H9 (cell line): Measurements from ENCODE around the gene OR8B12. TPM values are rescaled to one million over a fixed set of nuclear protein-coding genes. Genes with fewer than 3 reads are reported as not detected.

Source experiments
- DNase-seq: peaks from one replicate; pipeline ENCODE4 v3.0.0-alpha.2; 2017
- H2AFZ ChIP-seq: one replicate; pipeline ENCODE4 v1.6.1; 2013; ENCODE audit warnings: mild to moderate bottlenecking, low read length, control low read depth, moderate library complexity
- H2AK5ac ChIP-seq: 2 replicates; pipeline ENCODE4 v1.6.1; 2013; ENCODE audit warnings: low read length, control low read depth, mixed read lengths; ENCODE audit not compliant: insufficient read length
- H2BK120ac ChIP-seq: one replicate; pipeline ENCODE4 v1.6.1; 2013; ENCODE audit warnings: low read depth, mild to moderate bottlenecking, low read length, control low read depth, inconsistent platforms; ENCODE audit not compliant: poor library complexity, severe bottlenecking
- H2BK12ac ChIP-seq: 2 replicates; pipeline ENCODE4 v1.6.1; 2013; ENCODE audit warnings: low read length, control low read depth, mixed read lengths, low read depth; ENCODE audit not compliant: insufficient read length
- H2BK15ac ChIP-seq: 2 replicates; pipeline ENCODE4 v1.6.1; 2013; ENCODE audit warnings: low read depth, low read length, control low read depth
- H2BK20ac ChIP-seq: one replicate; pipeline ENCODE4 v1.6.1; 2013; ENCODE audit warnings: low read depth, mild to moderate bottlenecking, low read length, control low read depth, inconsistent platforms; ENCODE audit not compliant: poor library complexity, severe bottlenecking
- H2BK5ac ChIP-seq: 2 replicates; pipeline ENCODE4 v1.6.1; 2013; ENCODE audit warnings: low read length, control low read depth, mixed read lengths; ENCODE audit not compliant: insufficient read length
- H3K14ac ChIP-seq: 2 replicates; pipeline ENCODE4 v1.6.1; 2013; ENCODE audit warnings: low read length, control low read depth; ENCODE audit not compliant: insufficient read depth
- H3K18ac ChIP-seq: 2 replicates; pipeline ENCODE4 v1.6.1; 2013; ENCODE audit warnings: low read depth, mild to moderate bottlenecking, mixed read lengths, low read length, control low read depth; ENCODE audit not compliant: insufficient read length
- H3K23ac ChIP-seq: 2 replicates; pipeline ENCODE4 v1.6.1; 2013; ENCODE audit warnings: low read length, control low read depth, mixed read lengths, low read depth; ENCODE audit not compliant: insufficient read length
- H3K23me2 ChIP-seq: 2 replicates; pipeline ENCODE4 v1.6.1; 2013; ENCODE audit warnings: low read depth, mild to moderate bottlenecking, mixed read lengths, low read length, control low read depth; ENCODE audit not compliant: insufficient read length, poor library complexity, severe bottlenecking
- H3K27ac ChIP-seq: 2 replicates; pipeline ENCODE4 v1.5.1; 2013; ENCODE audit warnings: low read length, control low read depth, mixed read lengths, low read depth; ENCODE audit not compliant: insufficient read length
- H3K27me3 ChIP-seq: 2 replicates; pipeline ENCODE4 v1.6.1; 2013; ENCODE audit warnings: low read length, control low read depth, inconsistent platforms; ENCODE audit not compliant: insufficient read depth
- H3K4ac ChIP-seq: 2 replicates; pipeline ENCODE4 v1.6.1; 2013; ENCODE audit warnings: low read depth, mild to moderate bottlenecking, control low read depth, inconsistent platforms, low read length, moderate library complexity
- H3K4me1 ChIP-seq: 2 replicates; pipeline ENCODE4 v1.6.1; 2013; ENCODE audit warnings: low read length, control low read depth, inconsistent platforms; ENCODE audit not compliant: insufficient read depth
- H3K4me2 ChIP-seq: 2 replicates; pipeline ENCODE4 v1.6.1; 2013; ENCODE audit warnings: low read length, control low read depth, mixed read lengths; ENCODE audit not compliant: insufficient read length, insufficient read depth
- H3K56ac ChIP-seq: 2 replicates; pipeline ENCODE4 v1.6.1; 2013; ENCODE audit warnings: low read depth, mild to moderate bottlenecking, mixed read lengths, low read length, control low read depth; ENCODE audit not compliant: insufficient read length
- H3K79me1 ChIP-seq: 2 replicates; pipeline ENCODE4 v1.6.1; 2013; ENCODE audit warnings: low read depth, mild to moderate bottlenecking, moderate library complexity, low read length, control low read depth, inconsistent platforms; ENCODE audit not compliant: insufficient read depth, poor library complexity, severe bottlenecking
- H3K79me2 ChIP-seq: 2 replicates; pipeline ENCODE4 v1.6.1; 2013; ENCODE audit warnings: low read length, control low read depth, inconsistent platforms; ENCODE audit not compliant: insufficient read depth
- H3K9ac ChIP-seq: 2 replicates; pipeline ENCODE4 v1.6.1; 2013; ENCODE audit warnings: low read length, control low read depth, mixed read lengths; ENCODE audit not compliant: insufficient read length; ENCODE audit errors: extremely low read depth
- H3K9me3 ChIP-seq: one replicate; pipeline ENCODE4 v1.6.1; 2013; ENCODE audit warnings: low read depth, low read length, inconsistent platforms; ENCODE audit not compliant: control insufficient read depth
- H3T11ph ChIP-seq: one replicate; pipeline ENCODE4 v1.6.1; 2013; ENCODE audit warnings: mild to moderate bottlenecking, low read length, control low read depth, inconsistent platforms
- H4K20me1 ChIP-seq: one replicate; pipeline ENCODE4 v1.6.1; 2013; ENCODE audit not compliant: control insufficient read depth, insufficient read length, insufficient read depth
- H4K5ac ChIP-seq: 2 replicates; pipeline ENCODE4 v1.6.1; 2013; ENCODE audit warnings: low read depth, mild to moderate bottlenecking, mixed read lengths, low read length, control low read depth; ENCODE audit not compliant: insufficient read length
- H4K8ac ChIP-seq: replicated peaks from 2 replicates; pipeline ENCODE4 v1.6.1; 2013; ENCODE audit warnings: low read length, control low read depth, mixed read lengths, low read depth; ENCODE audit not compliant: insufficient read length
- H4K91ac ChIP-seq: 2 replicates; pipeline ENCODE4 v1.6.1; 2013; ENCODE audit warnings: low read depth, mild to moderate bottlenecking, moderate library complexity, mixed read lengths, low read length, control low read depth; ENCODE audit not compliant: insufficient read length
- H3K27ac Mint-ChIP-seq, 3 experiments: 2 replicates in 2 of 3; 3 replicates in 1 of 3; pipeline ENCODE4 v1.8.0; 2020 to 2021; ENCODE audit warnings: mixed read lengths in 3 of 3, mild to moderate bottlenecking in 1 of 3, moderate library complexity in 1 of 3
- H3K27me3 Mint-ChIP-seq: 2 replicates; pipeline ENCODE4 v1.8.0; 2021; ENCODE audit warnings: low read depth, mild to moderate bottlenecking, moderate library complexity, mixed read lengths
- H3K36me3 Mint-ChIP-seq, 3 experiments: 2 replicates in 2 of 3; 3 replicates in 1 of 3; pipeline ENCODE4 v1.8.0; 2020 to 2021; ENCODE audit warnings: low read depth in 3 of 3, mixed read lengths in 3 of 3; ENCODE audit not compliant: insufficient read depth in 1 of 3
- H3K4me1 Mint-ChIP-seq, 2 experiments: 2 replicates each; pipeline ENCODE4 v1.8.0; 2020; ENCODE audit warnings: mixed read lengths in 2 of 2
- H3K4me3 Mint-ChIP-seq, 2 experiments: 2 replicates in 1 of 2; 3 replicates in 1 of 2; pipeline ENCODE4 v1.8.0; 2020 to 2021; ENCODE audit warnings: mild to moderate bottlenecking in 2 of 2, mixed read lengths in 2 of 2, moderate library complexity in 1 of 2
- H3K9me3 Mint-ChIP-seq, 2 experiments: 2 replicates in 1 of 2; 3 replicates in 1 of 2; pipeline ENCODE4 v1.8.0; 2020; ENCODE audit warnings: mild to moderate bottlenecking in 2 of 2, mixed read lengths in 2 of 2, moderate library complexity in 1 of 2
- CTCF ChIP-seq: fragments of 200-600 bp; sonication (generic); conservative IDR thresholded peaks from 3 replicates; pipeline ENCODE4 v1.8.0; 2021; ENCODE audit warnings: antibody characterized with exemption, mild to moderate bottlenecking
- WGBS: extraction: QIAGEN DNeasy Blood & Tissue Kit; methylation state at CpG from one replicate; pipeline ENCODE4 v1.1.7; 2013; ENCODE audit warnings: missing lambda C conversion rate, low lambda C conversion rate, mixed read lengths; ENCODE audit not compliant: insufficient read length; ENCODE audit errors: extremely low coverage; 5-methylcytosine and 5-hydroxymethylcytosine counted together
- total RNA-seq: library from RNA; stranded (reverse); gene quantifications from 2 replicates; pipeline ENCODE4 v1.2.1, GENCODE V29; 2021

OR8B12 gene
- total RNA-seq, 1 experiment from 2014 or later: not detected

- Histone ChIP-seq H3K23ac (no peak overlapping the region), H3K27me3 (no peaks in the 10 kb centered on the region), H4K5ac (no peak overlapping the region), H3K27ac (no peak overlapping the region), H3K56ac (no peak overlapping the region), H4K20me1 (no peaks in the 10 kb centered on the region), H3K79me2 (no peaks in the 10 kb centered on the region), H2BK120ac (no peak overlapping the region), H3K4ac (no peak overlapping the region), H3K14ac (no peak overlapping the region), H3K4me1 (no peaks in the 10 kb centered on the region), H3K9ac (no peak overlapping the region), H2BK15ac (no peak overlapping the region), H2AK5ac (no peak overlapping the region), H4K8ac (no peak overlapping the region), H2BK5ac (no peak overlapping the region), H3K79me1 (no peaks in the 10 kb centered on the region), H2AFZ (no peak overlapping the region), H3K4me2 (no peak overlapping the region), H2BK12ac (no peak overlapping the region), H3K9me3 (no peaks in the 10 kb centered on the region), H2BK20ac (no peak overlapping the region), H3T11ph (no peak overlapping the region), H4K91ac (no peak overlapping the region), H3K23me2 (no peaks in the 10 kb centered on the region), H3K18ac (no peak overlapping the region)
- no CpG with 5 or more reads among the region's 6 CpGs for WGBS
- no peaks in the 10 kb centered on the region for H3K36me3 Mint-ChIP-seq
- no peaks in the 10 kb centered on the region for H3K9me3 Mint-ChIP-seq
- H3K27me3 Mint-ChIP-seq: peaks cover 5% of the 10 kb centered on the region
- TF ChIP-seq CTCF: no peak
- H3K4me1 Mint-ChIP-seq: no peaks in the 10 kb centered on the region
- no peak overlapping the region for H3K27ac Mint-ChIP-seq
- no peak overlapping the region for H3K4me3 Mint-ChIP-seq
- DNase-seq: no peak
Measured at GRCh38 chr11:124592627-124593026, 49.2 kb upstream of the OR8B12 start.
